Neural progenitor cell (in vitro differentiated cells): ENCODE data around the gene HSDL2. TPM values are rescaled to one million over a fixed set of nuclear protein-coding genes. Genes with fewer than 3 reads are reported as not detected.

Source experiments
- DNase-seq: peaks from one replicate; pipeline ENCODE4 v3.0.0-alpha.2; 2016; ENCODE audit warnings: low spot score
- H2AFZ ChIP-seq: fragments of 200-600 bp; sonication (generic); replicated peaks from 2 replicates; pipeline ENCODE4 v1.6.1; 2016; ENCODE audit warnings: antibody characterized with exemption
- H3F3A ChIP-seq: fragments of 200-600 bp; sonication (generic); 2 replicates; pipeline ENCODE4 v1.6.1; 2016; ENCODE audit warnings: antibody characterized with exemption, low read depth
- H3K27ac ChIP-seq: fragments of 200-600 bp; sonication (generic); 2 replicates; pipeline ENCODE4 v1.5.1; 2016; ENCODE audit warnings: mild to moderate bottlenecking
- H3K27me3 ChIP-seq: fragments of 200-600 bp; sonication (generic); 2 replicates; pipeline ENCODE4 v1.6.1; 2016; ENCODE audit warnings: mild to moderate bottlenecking, moderate library complexity
- H3K36me3 ChIP-seq: fragments of 200-600 bp; sonication (generic); 2 replicates; pipeline ENCODE4 v1.5.1; 2016
- H3K4me1 ChIP-seq: fragments of 200-600 bp; sonication (generic); 2 replicates; pipeline ENCODE4 v1.6.1; 2016; ENCODE audit warnings: mixed run types
- H3K4me2 ChIP-seq: fragments of 200-600 bp; sonication (generic); 2 replicates; pipeline ENCODE4 v1.6.1; 2016
- H3K4me3 ChIP-seq: fragments of 200-600 bp; sonication (generic); 2 replicates; pipeline ENCODE4 v1.5.1; 2016
- H3K79me2 ChIP-seq: fragments of 200-600 bp; sonication (generic); 2 replicates; pipeline ENCODE4 v1.6.1; 2016; ENCODE audit warnings: low read depth
- H3K9ac ChIP-seq: fragments of 200-600 bp; sonication (generic); 2 replicates; pipeline ENCODE4 v1.6.1; 2016
- H3K9me3 ChIP-seq: fragments of 200-600 bp; sonication (generic); 2 replicates; pipeline ENCODE4 v1.5.1; 2016; ENCODE audit warnings: low read depth
- H4K20me1 ChIP-seq: fragments of 200-600 bp; sonication (generic); 2 replicates; pipeline ENCODE4 v1.6.1; 2016; ENCODE audit warnings: low read depth
- H3K27ac Mint-ChIP-seq: 3 replicates; pipeline ENCODE4 v1.8.0; 2021; ENCODE audit warnings: mixed read lengths
- H3K27me3 Mint-ChIP-seq: 2 replicates; pipeline ENCODE4 v1.8.0; 2022; ENCODE audit warnings: low read depth, mild to moderate bottlenecking, inconsistent platforms, moderate library complexity, mixed read lengths; ENCODE audit not compliant: insufficient read depth
- H3K36me3 Mint-ChIP-seq: 3 replicates; pipeline ENCODE4 v1.8.0; 2021; ENCODE audit warnings: mixed read lengths
- H3K4me1 Mint-ChIP-seq: 3 replicates; pipeline ENCODE4 v1.8.0; 2021; ENCODE audit warnings: mixed read lengths
- H3K4me3 Mint-ChIP-seq: 3 replicates; pipeline ENCODE4 v1.8.0; 2021; ENCODE audit warnings: mild to moderate bottlenecking, moderate library complexity, mixed read lengths
- H3K9me3 Mint-ChIP-seq: 3 replicates; pipeline ENCODE4 v1.8.0; 2020; ENCODE audit warnings: mixed read lengths
- EZH2 ChIP-seq: fragments of 200-600 bp; sonication (generic); IDR thresholded peaks from 2 replicates; pipeline ENCODE4 v1.6.1; 2017; ENCODE audit warnings: antibody characterized with exemption, mild to moderate bottlenecking, moderate library complexity
- EZH2phosphoT487 ChIP-seq: fragments of 200-600 bp; sonication (generic); IDR thresholded peaks from 2 replicates; pipeline ENCODE4 v1.6.1; 2017; ENCODE audit warnings: antibody characterized with exemption
- total RNA-seq: library from RNA; depleted of rRNA; stranded (reverse); fragments of >200 nt; gene quantifications from 2 replicates; pipeline ENCODE4 v1.2.3, GENCODE V29; 2015; ENCODE audit warnings: low replicate concordance
- TF ChIP-seq, protein P1 (sequence below): fragments of 200-600 bp; sonication (generic); IDR thresholded peaks from 2 replicates; pipeline ENCODE4 v1.5.1; 2017; ENCODE audit warnings: antibody characterized with exemption, mild to moderate bottlenecking

HSDL2 gene
- total RNA-seq, 1 donor from 2014 or later: 23.8 TPM

DNA sequence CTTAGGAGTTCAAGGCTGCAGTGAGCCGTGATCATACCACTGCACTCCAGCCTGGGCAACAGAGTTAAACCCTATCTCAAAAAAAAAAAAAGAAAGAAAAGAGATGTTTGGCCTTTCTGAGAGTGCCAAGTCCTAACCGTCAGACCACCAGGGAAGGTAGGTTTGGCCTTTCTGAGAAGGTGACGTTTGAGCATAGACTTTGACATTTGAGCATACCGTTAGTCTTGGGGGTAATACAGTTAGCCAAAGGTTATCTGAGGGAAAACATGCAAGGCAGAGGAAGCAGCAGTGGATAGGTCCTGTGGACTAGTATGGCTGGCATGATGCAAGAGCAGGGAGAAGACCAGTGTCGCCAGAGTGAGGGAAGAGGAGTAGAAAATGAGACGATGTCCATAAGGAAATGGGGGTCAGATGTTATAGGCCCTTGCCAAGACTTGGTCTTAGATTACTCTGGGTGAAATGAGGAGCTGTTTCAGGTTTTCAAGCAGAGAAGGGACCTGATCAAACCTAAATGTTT lies 50.2 kb downstream of the HSDL2 start:
- Mint-ChIP-seq H3K27me3 (no peaks in the 10 kb centered on the region), H3K36me3 (peaks cover 21% of the 10 kb centered on the region), H3K27ac (no peak overlapping the region)

DNA sequence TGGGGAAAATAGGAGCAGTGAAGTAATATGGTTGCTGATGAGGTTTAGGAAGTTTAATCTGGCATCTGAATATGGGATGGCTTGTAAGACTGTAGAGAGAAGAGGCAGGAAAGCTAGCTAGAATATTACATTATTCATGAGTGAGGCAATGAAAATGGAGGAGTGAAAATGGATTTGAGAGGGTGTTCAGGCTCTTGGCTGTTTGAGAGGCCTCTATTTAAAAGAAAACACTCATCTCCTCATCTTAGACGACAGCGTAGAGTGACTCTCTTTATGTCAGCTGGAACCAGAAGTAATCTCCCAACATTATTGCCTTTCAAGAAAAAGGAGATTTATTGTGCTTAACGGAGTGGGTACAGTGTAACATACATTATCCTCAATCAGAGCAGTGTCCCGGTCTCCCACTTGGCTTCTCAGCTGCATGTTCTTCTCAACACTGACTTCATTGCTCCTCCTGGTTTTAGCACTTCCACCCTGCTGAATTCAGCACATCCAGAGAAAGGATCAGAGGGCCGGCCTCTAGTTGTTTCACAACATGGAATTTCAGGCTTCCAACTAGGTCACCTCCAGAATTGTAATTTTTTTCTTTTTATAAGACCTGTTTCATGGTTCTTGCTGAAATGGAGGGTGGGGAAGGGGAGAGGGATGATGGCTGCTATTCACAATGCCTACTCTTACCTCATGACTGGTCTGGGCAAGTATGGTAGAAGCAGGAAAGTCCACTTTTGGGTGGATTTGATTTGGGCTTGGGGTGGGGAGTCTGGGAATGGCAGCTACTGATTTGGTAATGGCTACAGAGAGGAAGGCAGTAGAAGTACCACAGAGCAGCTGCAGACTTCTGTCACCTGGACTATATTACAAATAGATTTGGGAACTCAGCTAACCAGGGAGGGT lies 53.8 kb downstream of the HSDL2 start:
- Histone ChIP-seq H3K9ac (no peak overlapping the region), H3F3A (no peaks in the 10 kb centered on the region), H3K27me3 (no peaks in the 10 kb centered on the region), H3K9me3 (no peaks in the 10 kb centered on the region), H3K4me3 (no peak overlapping the region), H3K36me3 (no peaks in the 10 kb centered on the region), H4K20me1 (no peaks in the 10 kb centered on the region), H2AFZ (no peak overlapping the region), H3K79me2 (no peaks in the 10 kb centered on the region), H3K4me1 (no peaks in the 10 kb centered on the region), H3K27ac (no peak overlapping the region), H3K4me2 (no peak overlapping the region)
- Mint-ChIP-seq H3K4me3 (no peak overlapping the region), H3K27me3 (no peaks in the 10 kb centered on the region), H3K9me3 (no peaks in the 10 kb centered on the region), H3K36me3 (peaks cover 21% of the 10 kb centered on the region), H3K4me1 (no peaks in the 10 kb centered on the region), H3K27ac (no peak overlapping the region)
- no peak for DNase-seq
- TF ChIP-seq EZH2 (no peak), EZH2phosphoT487 (no peak)
- TF ChIP-seq, protein P1, sequence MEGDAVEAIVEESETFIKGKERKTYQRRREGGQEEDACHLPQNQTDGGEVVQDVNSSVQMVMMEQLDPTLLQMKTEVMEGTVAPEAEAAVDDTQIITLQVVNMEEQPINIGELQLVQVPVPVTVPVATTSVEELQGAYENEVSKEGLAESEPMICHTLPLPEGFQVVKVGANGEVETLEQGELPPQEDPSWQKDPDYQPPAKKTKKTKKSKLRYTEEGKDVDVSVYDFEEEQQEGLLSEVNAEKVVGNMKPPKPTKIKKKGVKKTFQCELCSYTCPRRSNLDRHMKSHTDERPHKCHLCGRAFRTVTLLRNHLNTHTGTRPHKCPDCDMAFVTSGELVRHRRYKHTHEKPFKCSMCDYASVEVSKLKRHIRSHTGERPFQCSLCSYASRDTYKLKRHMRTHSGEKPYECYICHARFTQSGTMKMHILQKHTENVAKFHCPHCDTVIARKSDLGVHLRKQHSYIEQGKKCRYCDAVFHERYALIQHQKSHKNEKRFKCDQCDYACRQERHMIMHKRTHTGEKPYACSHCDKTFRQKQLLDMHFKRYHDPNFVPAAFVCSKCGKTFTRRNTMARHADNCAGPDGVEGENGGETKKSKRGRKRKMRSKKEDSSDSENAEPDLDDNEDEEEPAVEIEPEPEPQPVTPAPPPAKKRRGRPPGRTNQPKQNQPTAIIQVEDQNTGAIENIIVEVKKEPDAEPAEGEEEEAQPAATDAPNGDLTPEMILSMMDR: no peak

More for the DNA sequence above, 50.2 kb downstream of the HSDL2 start:
- H2AFZ ChIP-seq: no peak overlapping the region
- no peak overlapping the region for H3K4me2 ChIP-seq
- H3K9ac ChIP-seq: no peak overlapping the region
- no peaks in the 10 kb centered on the region for H3K4me1 ChIP-seq
- no peaks in the 10 kb centered on the region for H3K79me2 ChIP-seq
- H3F3A ChIP-seq: no peaks in the 10 kb centered on the region
- H3K4me3 ChIP-seq: no peak overlapping the region
- no peak for DNase-seq
- no peaks in the 10 kb centered on the region for H3K27me3 ChIP-seq
- TF ChIP-seq EZH2 (no peak), EZH2phosphoT487 (no peak)
- TF ChIP-seq, protein P1: no peak
- no peak overlapping the region for H3K27ac ChIP-seq
- no peaks in the 10 kb centered on the region for H3K36me3 ChIP-seq
- Mint-ChIP-seq H3K9me3 (no peaks in the 10 kb centered on the region), H3K4me1 (no peaks in the 10 kb centered on the region), H3K4me3 (no peak overlapping the region)
- H4K20me1 ChIP-seq: no peaks in the 10 kb centered on the region
- H3K9me3 ChIP-seq: no peaks in the 10 kb centered on the region

DNA sequence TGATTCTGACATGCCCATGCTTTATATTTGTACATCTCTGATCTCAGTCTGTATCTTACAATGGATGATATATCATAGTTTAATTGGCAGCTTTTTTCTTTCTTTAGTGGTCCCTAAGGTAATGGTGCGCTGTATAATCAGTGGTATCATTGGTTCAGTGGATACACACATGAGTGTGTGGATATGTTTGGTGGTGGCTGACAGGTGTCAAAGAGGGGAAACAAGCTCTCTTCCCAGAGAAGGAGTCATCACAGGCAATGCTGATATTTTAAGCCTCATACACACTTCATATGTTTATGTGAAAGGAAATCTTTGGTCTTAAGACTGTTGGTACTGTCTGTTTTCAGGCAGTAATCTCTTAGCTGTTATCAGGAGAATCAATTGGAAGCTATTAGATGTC lies 54.6 kb downstream of the HSDL2 start:
- no peaks in the 10 kb centered on the region for H3K36me3 ChIP-seq
- no peaks in the 10 kb centered on the region for H4K20me1 ChIP-seq
- no peaks in the 10 kb centered on the region for H3K4me1 Mint-ChIP-seq
- no peaks in the 10 kb centered on the region for H3K4me1 ChIP-seq
- H2AFZ ChIP-seq: no peak overlapping the region
- no peaks in the 10 kb centered on the region for H3K9me3 ChIP-seq
- H3K27ac Mint-ChIP-seq: no peak overlapping the region
- H3K27me3 ChIP-seq: no peaks in the 10 kb centered on the region
- no peaks in the 10 kb centered on the region for H3K27me3 Mint-ChIP-seq
- DNase-seq: no peak
- H3K4me3 Mint-ChIP-seq: no peak overlapping the region
- no peaks in the 10 kb centered on the region for H3K79me2 ChIP-seq
- peaks cover 18% of the 10 kb centered on the region for H3K36me3 Mint-ChIP-seq
- TF ChIP-seq, protein P1: no peak
- TF ChIP-seq EZH2: no peak
- TF ChIP-seq EZH2phosphoT487: no peak
- no peak overlapping the region for H3K4me3 ChIP-seq
- H3K27ac ChIP-seq: no peak overlapping the region
- no peaks in the 10 kb centered on the region for H3K9me3 Mint-ChIP-seq
- H3K4me2 ChIP-seq: no peak overlapping the region
- H3F3A ChIP-seq: no peaks in the 10 kb centered on the region
- no peak overlapping the region for H3K9ac ChIP-seq
